CD4-positive, alpha-beta memory T cell (primary cell): Measurements from ENCODE around the gene PDE8B. TPM values are rescaled to one million over a fixed set of nuclear protein-coding genes. Genes with fewer than 3 reads are reported as not detected.

Source experiments
- CTCF ChIA-PET: fragments of 350-600 bp; sonication (Branson Sonifier 250); formaldehyde crosslinking; loops from one replicate; lab custom pipeline; 2021; ENCODE audit warnings: inconsistent platforms; ENCODE audit not compliant: partially characterized antibody; lab: Charles Lee
- POLR2A ChIA-PET: fragments of 350-600 bp; sonication (Branson Sonifier 250); formaldehyde crosslinking; loops from one replicate; lab custom pipeline; 2021; ENCODE audit not compliant: partially characterized antibody; lab: Charles Lee
- DNase-seq, 5 donors: peaks; one replicate each; pipeline versions ENCODE4 v3.0.0 to v3.0.0-alpha.2; 2020 to 2022; ENCODE audit warnings: mixed read lengths in 1 of 5
- H3K27ac ChIP-seq: one replicate; pipeline ENCODE4 v1.7.0; 2013; ENCODE audit warnings: low read depth, low read length
- H3K27me3 ChIP-seq: 2 replicates; pipeline ENCODE4 v1.7.0; 2013; ENCODE audit warnings: mild to moderate bottlenecking, low read length, moderate library complexity; ENCODE audit not compliant: insufficient read depth
- H3K36me3 ChIP-seq: 2 replicates; pipeline ENCODE4 v1.7.0; 2013; ENCODE audit warnings: mild to moderate bottlenecking, low read length, moderate library complexity; ENCODE audit not compliant: insufficient read depth
- H3K4me1 ChIP-seq: 2 replicates; pipeline ENCODE4 v1.7.0; 2013; ENCODE audit warnings: mild to moderate bottlenecking, low read length, moderate library complexity; ENCODE audit not compliant: insufficient read depth
- H3K4me3 ChIP-seq, 2 donors: one replicate each; pipeline ENCODE4 v1.7.0; 2013; ENCODE audit warnings: low read length in 2 of 2, mild to moderate bottlenecking in 1 of 2
- H3K9me3 ChIP-seq, 2 donors: one replicate each; pipeline ENCODE4 v1.7.0; 2013; ENCODE audit warnings: low read length in 2 of 2, control low read depth in 1 of 2; ENCODE audit not compliant: control insufficient read depth in 1 of 2
- H3K27ac Mint-ChIP-seq, 7 donors: one replicate each; pipeline ENCODE4 v1.8.0; 2020 to 2021; ENCODE audit warnings: mixed read lengths in 7 of 7, mild to moderate bottlenecking in 6 of 7, inconsistent platforms in 3 of 7, moderate library complexity in 3 of 7
- H3K27me3 Mint-ChIP-seq, 2 donors: one replicate each; pipeline ENCODE4 v1.8.0; 2020 to 2021; ENCODE audit warnings: mixed read lengths in 2 of 2
- H3K36me3 Mint-ChIP-seq, 2 donors: one replicate each; pipeline ENCODE4 v1.8.0; 2020 to 2021; ENCODE audit warnings: mixed read lengths in 2 of 2, inconsistent platforms in 1 of 2, mild to moderate bottlenecking in 1 of 2
- H3K4me1 Mint-ChIP-seq, 4 donors: one replicate each; pipeline ENCODE4 v1.8.0; 2020 to 2021; ENCODE audit warnings: mixed read lengths in 4 of 4, mild to moderate bottlenecking in 1 of 4
- H3K4me3 Mint-ChIP-seq, 8 donors: one replicate each; pipeline ENCODE4 v1.8.0; 2020 to 2021; ENCODE audit warnings: mixed read lengths in 8 of 8, mild to moderate bottlenecking in 7 of 8, moderate library complexity in 6 of 8, inconsistent platforms in 3 of 8
- H3K9me3 Mint-ChIP-seq, 8 donors: one replicate each; pipeline ENCODE4 v1.8.0; 2020 to 2021; ENCODE audit warnings: mixed read lengths in 8 of 8, mild to moderate bottlenecking in 5 of 8, inconsistent platforms in 3 of 8, moderate library complexity in 1 of 8
- intact Hi-C: fragments of 100-400 bp; cut with micrococcal nuclease; formaldehyde crosslinking; loops from one replicate; pipeline ENCODE4 v1.15.1; 2023
- polyA plus RNA-seq, 2 donors: library from polyadenylated mRNA; unstranded; fragments of 300-500 nt; fragmentation: Illumina TruSeq; gene quantifications; one replicate each; pipeline ENCODE4 v1.2.3, GENCODE V29; 2021
- total RNA-seq, 2 experiments: library from RNA; stranded (reverse); gene quantifications; one replicate each; pipeline ENCODE4 v1.2.3, GENCODE V29; 2021

The PDE8B gene
- total and polyA plus RNA-seq, 4 experiments from 2014 or later = 0.26 TPM; not detected in 3

GRCh38 chr5:77339337-77339890 lies 128.9 kb downstream of the PDE8B start:
- no peaks in the 10 kb centered on the region for H3K4me1 ChIP-seq
- Mint-ChIP-seq H3K27ac (no peak overlapping the region), H3K36me3 (no peaks in the 10 kb centered on the region), H3K27me3 (no peaks in the 10 kb centered on the region), H3K9me3 (no peaks in the 10 kb centered on the region), H3K4me3 (no peak overlapping the region), H3K4me1 (no peaks in the 10 kb centered on the region)
- no peaks in the 10 kb centered on the region for H3K27me3 ChIP-seq
- intact Hi-C loops = no loop called here
- ChIA-PET CTCF (no interaction called here), POLR2A (no interaction called here)
- H3K4me3 ChIP-seq = no peak overlapping the region
- H3K9me3 ChIP-seq = no peaks in the 10 kb centered on the region
- H3K36me3 ChIP-seq = no peaks in the 10 kb centered on the region
- H3K27ac ChIP-seq = no peak overlapping the region
- no peak for DNase-seq

- Mint-ChIP-seq H3K27me3 (peaks cover 0 to 3% of the 10 kb centered on the region in 2 donors), H3K27ac (no peak overlapping the region), H3K4me1 (no peaks in the 10 kb centered on the region), H3K36me3 (no peaks in the 10 kb centered on the region), H3K4me3 (no peak overlapping the region), H3K9me3 (no peaks in the 10 kb centered on the region)
- intact Hi-C loops = no loop called here
- ChIA-PET POLR2A (no interaction called here), CTCF (interaction anchor here (0.7 kb wide), 1 partner anchor 25 kb away, joined by 3 read pairs; no protein-coding TSS in a partner anchor)
- no peak overlapping the region for H3K4me3 ChIP-seq
- DNase-seq = no peak
- no peaks in the 10 kb centered on the region for H3K4me1 ChIP-seq
- no peaks in the 10 kb centered on the region for H3K9me3 ChIP-seq
- no peak overlapping the region for H3K27ac ChIP-seq
- no peaks in the 10 kb centered on the region for H3K36me3 ChIP-seq
- no peaks in the 10 kb centered on the region for H3K27me3 ChIP-seq
Measured at GRCh38 chr5:77343165-77343564, 132.7 kb downstream of the PDE8B start.

- no peaks in the 10 kb centered on the region for H3K9me3 ChIP-seq
- ChIA-PET POLR2A (no interaction called here), CTCF (no interaction called here)
- no peak overlapping the region for H3K27ac ChIP-seq
- H3K4me1 ChIP-seq = no peaks in the 10 kb centered on the region
- H3K4me3 ChIP-seq = no peak overlapping the region
- Mint-ChIP-seq H3K36me3 (no peaks in the 10 kb centered on the region), H3K9me3 (no peaks in the 10 kb centered on the region), H3K4me1 (no peaks in the 10 kb centered on the region), H3K4me3 (no peak overlapping the region), H3K27ac (no peak overlapping the region), H3K27me3 (peaks cover 0 to 3% of the 10 kb centered on the region in 2 donors)
- no peak for DNase-seq
- intact Hi-C loops = no loop called here
- no peaks in the 10 kb centered on the region for H3K36me3 ChIP-seq
- no peaks in the 10 kb centered on the region for H3K27me3 ChIP-seq
Measured at GRCh38 chr5:77347435-77348098, 137.1 kb downstream of the PDE8B start.

GRCh38 chr5:77353251-77353650 lies 142.8 kb downstream of the PDE8B start:
- Histone ChIP-seq H3K27me3 (no peaks in the 10 kb centered on the region), H3K27ac (no peak overlapping the region), H3K4me3 (no peak overlapping the region), H3K36me3 (no peaks in the 10 kb centered on the region), H3K4me1 (no peaks in the 10 kb centered on the region), H3K9me3 (no peaks in the 10 kb centered on the region)
- Mint-ChIP-seq H3K27ac (no peak overlapping the region), H3K4me1 (peaks cover 0 to 4% (median 0%) of the 10 kb centered on the region in 4 donors), H3K4me3 (no peak overlapping the region), H3K27me3 (peaks cover 0 to 2% of the 10 kb centered on the region in 2 donors), H3K9me3 (peaks cover 0 to 1% (median 0%) of the 10 kb centered on the region in 8 donors), H3K36me3 (no peaks in the 10 kb centered on the region)
- ChIA-PET CTCF (no interaction called here), POLR2A (no interaction called here)
- no peak for DNase-seq
- intact Hi-C loops = no loop called here

- intact Hi-C loops = no loop called here
- CTCF ChIA-PET = no interaction called here
- H3K27ac Mint-ChIP-seq = no peak overlapping the region
Measured at GRCh38 chr5:77354454-77354853, 144.0 kb downstream of the PDE8B start.

GRCh38 chr5:77355080-77355479 lies 144.6 kb downstream of the PDE8B start:
- Mint-ChIP-seq H3K4me1 (peaks cover 0 to 4% (median 0%) of the 10 kb centered on the region in 4 donors), H3K27ac (no peak overlapping the region), H3K27me3 (peaks cover 0 to 2% of the 10 kb centered on the region in 2 donors), H3K4me3 (no peak overlapping the region), H3K9me3 (peaks cover 0 to 1% (median 0%) of the 10 kb centered on the region in 8 donors), H3K36me3 (no peaks in the 10 kb centered on the region)
- ChIA-PET POLR2A (no interaction called here), CTCF (no interaction called here)
- intact Hi-C loops = no loop called here
- Histone ChIP-seq H3K27ac (no peak overlapping the region), H3K4me1 (no peaks in the 10 kb centered on the region), H3K36me3 (no peaks in the 10 kb centered on the region), H3K9me3 (no peaks in the 10 kb centered on the region), H3K27me3 (no peaks in the 10 kb centered on the region), H3K4me3 (no peak overlapping the region)
- DNase-seq = no peak

More at GRCh38 chr5:77354454-77354853, 144.0 kb downstream of the PDE8B start:
- Histone ChIP-seq H3K36me3 (no peaks in the 10 kb centered on the region), H3K27ac (no peak overlapping the region), H3K4me1 (no peaks in the 10 kb centered on the region), H3K27me3 (no peaks in the 10 kb centered on the region), H3K4me3 (no peak overlapping the region), H3K9me3 (no peaks in the 10 kb centered on the region)
- Mint-ChIP-seq H3K4me1 (peaks cover 0 to 4% (median 0%) of the 10 kb centered on the region in 4 donors), H3K9me3 (peaks cover 0 to 1% (median 0%) of the 10 kb centered on the region in 8 donors), H3K36me3 (no peaks in the 10 kb centered on the region), H3K27me3 (peaks cover 0 to 2% of the 10 kb centered on the region in 2 donors), H3K4me3 (no peak overlapping the region)
- POLR2A ChIA-PET = no interaction called here
- no peak for DNase-seq

- no peak overlapping the region for H3K27ac Mint-ChIP-seq
- intact Hi-C loops = no loop called here
Measured at GRCh38 chr5:77355751-77356150, 145.3 kb downstream of the PDE8B start.

More at GRCh38 chr5:77355751-77356150, 145.3 kb downstream of the PDE8B start:
- no peaks in the 10 kb centered on the region for H3K36me3 Mint-ChIP-seq
- no peak overlapping the region for H3K4me3 Mint-ChIP-seq
- Histone ChIP-seq H3K4me1 (no peaks in the 10 kb centered on the region), H3K36me3 (no peaks in the 10 kb centered on the region), H3K27ac (no peak overlapping the region), H3K9me3 (no peaks in the 10 kb centered on the region), H3K27me3 (no peaks in the 10 kb centered on the region), H3K4me3 (no peak overlapping the region)
- DNase-seq = no peak
- CTCF ChIA-PET = no interaction called here
- H3K9me3 Mint-ChIP-seq = peaks cover 0 to 1% (median 0%) of the 10 kb centered on the region in 8 donors
- POLR2A ChIA-PET = no interaction called here
- H3K27me3 Mint-ChIP-seq = peaks cover 0 to 2% of the 10 kb centered on the region in 2 donors
- peaks cover 0 to 4% (median 0%) of the 10 kb centered on the region in 4 donors for H3K4me1 Mint-ChIP-seq
